GM18526 (cell line): ENCODE data around the gene WDR33.

Source experiments
- POLR2A ChIP-seq: IDR thresholded peaks from 3 replicates; pipeline ENCODE4 v1.6.1; 2011; ENCODE audit not compliant: insufficient read length; ENCODE audit errors: extremely low read depth

Gene WDR33

GRCh38 chr2:127678991-127679390, 132.0 kb downstream of the WDR33 start:
- no peak for TF ChIP-seq POLR2A

GRCh38 chr2:127678531-127678930, 132.4 kb downstream of the WDR33 start:
- no peak for TF ChIP-seq POLR2A

GRCh38 chr2:127676906-127677305, 134.1 kb downstream of the WDR33 start:
- TF ChIP-seq POLR2A = no peak

GRCh38 chr2:127675331-127676261, 135.4 kb downstream of the WDR33 start, which contains the start of gene LIMS2:
Gene LIMS2 (minus strand): TSS chr2:127675530. CDS start chr2:127675024, 506 bp downstream.
- no peak for TF ChIP-seq POLR2A

GRCh38 chr2:127674241-127675209, 136.4 kb downstream of the WDR33 start:
- TF ChIP-seq POLR2A = no peak

- no peak for TF ChIP-seq POLR2A
Measured at GRCh38 chr2:127673291-127674069, 137.5 kb downstream of the WDR33 start.

- no peak for TF ChIP-seq POLR2A
Measured at GRCh38 chr2:127672341-127673224, 138.4 kb downstream of the WDR33 start.

- TF ChIP-seq POLR2A = no peak
Measured at GRCh38 chr2:127671557-127672302, 139.2 kb downstream of the WDR33 start.

GRCh38 chr2:127670957-127671290, 140.0 kb downstream of the WDR33 start:
- no peak for TF ChIP-seq POLR2A

GRCh38 chr2:127670055-127670956, 140.7 kb downstream of the WDR33 start:
- TF ChIP-seq POLR2A = no peak

GRCh38 chr2:127669056-127669455, 141.9 kb downstream of the WDR33 start:
- no peak for TF ChIP-seq POLR2A

GRCh38 chr2:127665267-127665893, 145.6 kb downstream of the WDR33 start:
- TF ChIP-seq POLR2A = no peak
